HL-60 (cell line): ENCODE measurements around the gene CRIM1.

Source experiments
- DNase-seq, 2 experiments: peaks; one replicate each; pipeline ENCODE4 v3.0.0-alpha.2; 2010 to 2020; ENCODE audit warnings: low read depth in 1 of 2, low spot score in 1 of 2
- H3K27ac ChIP-seq: fragments of 250-450 bp; sonication (Bioruptor Pico); replicated peaks from 2 replicates; pipeline ENCODE4 v1.5.1; 2020; ENCODE audit warnings: mild to moderate bottlenecking, moderate library complexity
- H3K27me3 ChIP-seq: fragments of 250-450 bp; sonication (Bioruptor Pico); 2 replicates; pipeline ENCODE4 v1.5.1; 2021; ENCODE audit warnings: mild to moderate bottlenecking, moderate library complexity; ENCODE audit not compliant: insufficient read depth, poor library complexity, severe bottlenecking
- H3K4me3 ChIP-seq: replicated peaks from 2 replicates; pipeline ENCODE4 v1.5.1; 2011; ENCODE audit warnings: mild to moderate bottlenecking, control low read depth, low read length; ENCODE audit not compliant: insufficient read depth
- CTCF ChIP-seq: IDR thresholded peaks from one replicate; pipeline ENCODE4 v1.5.1; 2011; ENCODE audit warnings: low read length, control low read depth, inconsistent platforms; ENCODE audit not compliant: insufficient read depth
- GABPA ChIP-seq: IDR thresholded peaks from 2 replicates; pipeline ENCODE4 v1.6.1; 2012; ENCODE audit warnings: low read depth
- POLR2AphosphoS5 ChIP-seq: IDR thresholded peaks from 2 replicates; pipeline ENCODE4 v1.6.1; 2012; ENCODE audit warnings: low read depth
- REST ChIP-seq: IDR thresholded peaks from 2 replicates; pipeline ENCODE4 v1.6.1; 2012; ENCODE audit warnings: low read depth; ENCODE audit not compliant: insufficient replicate concordance
- SPI1 ChIP-seq: IDR thresholded peaks from 2 replicates; pipeline ENCODE4 v1.6.1; 2012; ENCODE audit warnings: low read depth, mild to moderate bottlenecking, borderline replicate concordance

CRIM1 gene

GRCh38 chr2:36573165-36573564 is 217.6 kb downstream of the CRIM1 start:
- no peak for DNase-seq
- TF ChIP-seq GABPA (no peak), POLR2AphosphoS5 (no peak), REST (no peak)
- H3K27ac ChIP-seq, result no peak overlapping the region
- no peaks in the 10 kb centered on the region for H3K27me3 ChIP-seq
- H3K4me3 ChIP-seq, result no peak overlapping the region

DNA sequence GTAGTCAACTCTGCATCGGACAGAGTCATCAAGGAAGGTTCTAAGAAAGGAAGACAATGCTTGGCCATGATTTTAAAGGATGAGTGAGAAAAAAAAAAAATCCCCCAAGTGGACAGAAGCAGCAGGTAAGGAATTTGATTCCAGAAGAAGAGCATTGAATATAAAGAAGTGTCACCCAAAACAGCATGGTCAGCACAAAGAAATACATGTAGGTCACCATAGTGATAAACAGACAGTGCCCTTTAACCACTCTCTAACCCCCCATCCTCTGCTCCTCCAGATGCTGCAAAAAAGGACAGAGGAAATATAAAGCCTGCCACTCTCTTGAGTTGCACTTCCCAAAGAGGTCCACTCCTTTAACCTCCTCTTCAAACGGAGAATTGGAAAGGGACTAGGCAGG is 219.0 kb downstream of the CRIM1 start:
- no peak for TF ChIP-seq GABPA
- TF ChIP-seq CTCF, result no peak
- no peak for TF ChIP-seq POLR2AphosphoS5
- no peak for TF ChIP-seq SPI1
- TF ChIP-seq REST, result no peak
- no peak overlapping the region for H3K4me3 ChIP-seq
- no peak for DNase-seq
- no peak overlapping the region for H3K27ac ChIP-seq
- no peaks in the 10 kb centered on the region for H3K27me3 ChIP-seq

DNA sequence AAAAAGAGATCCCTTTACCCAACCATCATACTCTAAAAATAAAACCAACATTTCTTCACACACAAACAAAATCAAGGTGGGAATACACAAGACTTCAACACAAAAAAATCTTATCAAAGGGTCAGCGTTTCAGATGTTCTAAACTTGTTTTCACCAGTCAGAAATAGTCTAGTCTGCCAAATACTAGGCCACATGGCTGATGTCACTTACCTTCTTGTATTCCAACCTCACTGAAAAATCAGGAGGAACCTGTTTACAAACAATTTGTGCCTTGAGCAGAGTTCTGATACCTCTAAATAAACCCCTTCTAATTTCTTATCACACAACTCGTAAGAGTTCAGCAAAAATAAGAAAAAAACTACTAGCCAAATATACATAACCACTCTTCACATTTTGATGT is 222.3 kb downstream of the CRIM1 start:
- no peak overlapping the region for H3K4me3 ChIP-seq
- TF ChIP-seq SPI1 (no peak), POLR2AphosphoS5 (no peak), CTCF (no peak), REST (no peak), GABPA (no peak)
- DNase-seq, result no peak

More for the DNA sequence above, 222.3 kb downstream of the CRIM1 start:
- Histone ChIP-seq H3K27ac (no peak overlapping the region), H3K27me3 (no peaks in the 10 kb centered on the region)
